ENCODE data around the gene PLSCR4.

PLSCR4 gene

DNA sequence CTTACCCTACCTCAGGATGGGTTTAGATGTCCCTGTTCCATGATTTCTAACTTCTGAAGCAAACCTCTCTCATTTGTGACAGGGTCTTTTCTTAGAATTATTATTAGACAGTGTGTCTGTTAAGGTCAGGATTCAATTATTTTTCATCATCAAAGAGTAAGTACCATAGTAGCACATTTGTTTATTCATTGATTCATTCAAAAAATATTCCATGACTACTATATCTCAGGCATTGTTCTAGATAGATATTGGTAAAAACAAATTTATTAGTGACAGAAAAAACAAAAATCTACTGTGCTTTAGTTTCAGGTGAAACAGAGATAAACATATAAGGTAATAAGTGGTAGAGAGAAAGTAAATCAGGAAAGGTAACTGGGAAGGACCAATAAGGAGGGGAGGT is 86.4 kb downstream of the PLSCR4 start (continued):
- TF ChIP-seq, protein P1, sequence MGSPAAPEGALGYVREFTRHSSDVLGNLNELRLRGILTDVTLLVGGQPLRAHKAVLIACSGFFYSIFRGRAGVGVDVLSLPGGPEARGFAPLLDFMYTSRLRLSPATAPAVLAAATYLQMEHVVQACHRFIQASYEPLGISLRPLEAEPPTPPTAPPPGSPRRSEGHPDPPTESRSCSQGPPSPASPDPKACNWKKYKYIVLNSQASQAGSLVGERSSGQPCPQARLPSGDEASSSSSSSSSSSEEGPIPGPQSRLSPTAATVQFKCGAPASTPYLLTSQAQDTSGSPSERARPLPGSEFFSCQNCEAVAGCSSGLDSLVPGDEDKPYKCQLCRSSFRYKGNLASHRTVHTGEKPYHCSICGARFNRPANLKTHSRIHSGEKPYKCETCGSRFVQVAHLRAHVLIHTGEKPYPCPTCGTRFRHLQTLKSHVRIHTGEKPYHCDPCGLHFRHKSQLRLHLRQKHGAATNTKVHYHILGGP (tag by site-specific recombination; IDR thresholded peaks at IDR 0.05) = no peak

DNA sequence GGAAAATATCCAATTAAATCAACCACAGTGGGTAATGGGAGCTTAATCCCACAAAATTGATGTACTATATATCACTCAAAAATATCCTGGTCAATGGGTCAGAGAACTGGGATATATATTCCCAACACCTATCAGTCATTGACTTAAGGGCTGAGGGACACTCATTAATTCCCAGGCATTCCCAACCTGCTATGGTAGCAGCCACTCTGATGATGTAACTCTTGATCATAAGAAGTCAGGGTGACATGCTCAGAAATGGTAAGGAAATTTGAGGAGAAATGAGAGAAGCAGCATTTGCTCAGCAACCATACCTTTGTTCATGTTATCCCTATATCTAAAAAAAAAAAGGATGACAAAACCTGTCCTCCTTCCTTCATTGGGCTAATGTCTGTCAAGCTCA is 86.8 kb downstream of the PLSCR4 start:
- peaks cover 2% of the 10 kb centered on the region; the same call in 1 of the 2 replicates for H3K4me1 ChIP-seq (ENCODE audit: control insufficient read depth, insufficient read depth, low read length)
- CTCF ChIA-PET = no interaction called here
- H3K27ac ChIP-seq (ENCODE audit: extremely low read depth, low read depth, low read length) = no peak overlapping the region
- no peak overlapping the region for H3K4me3 ChIP-seq (ENCODE audit: low read depth, low read length)
- H3K36me3 ChIP-seq (ENCODE audit: control insufficient read depth in 2 of 2, insufficient read depth in 1 of 2, low read length in 2 of 2) = no peaks in the 10 kb centered on the region
- H3K9me3 ChIP-seq (ENCODE audit: control insufficient read depth, insufficient read depth, low read depth, low read length) = no peaks in the 10 kb centered on the region
- TF ChIP-seq SP7 (tag by site-specific recombination; IDR thresholded peaks at IDR 0.05) (no peak), ZFP41 (tag by site-specific recombination; IDR thresholded peaks at IDR 0.05; ENCODE audit: borderline replicate concordance) (no peak), KLF9 (tag by site-specific recombination; IDR thresholded peaks at IDR 0.05; ENCODE audit: low read depth) (no peak), ZNF404 (tag by site-specific recombination; IDR thresholded peaks at IDR 0.05) (no peak), ZNF623 (tag by site-specific recombination; IDR thresholded peaks at IDR 0.05) (no peak), ZFP3 (tag by site-specific recombination; IDR thresholded peaks at IDR 0.05; ENCODE audit: low read depth) (no peak), HOXC10 (CRISPR knock-in tag; IDR thresholded peaks at IDR 0.05) (no peak), ZNF221 (tag by site-specific recombination; IDR thresholded peaks at IDR 0.05; ENCODE audit: borderline replicate concordance) (no peak), ZNF677 (tag by site-specific recombination; IDR thresholded peaks at IDR 0.05) (no peak), ZNF211 (tag by site-specific recombination; IDR thresholded peaks at IDR 0.05; ENCODE audit: low read depth) (no peak), ZNF585B (tag by site-specific recombination; IDR thresholded peaks at IDR 0.05) (no peak), WT1 (tag by site-specific recombination; IDR thresholded peaks at IDR 0.05) (no peak), ZBTB7A (tag by site-specific recombination; IDR thresholded peaks at IDR 0.05; ENCODE audit: low read depth) (no peak), ZNF555 (tag by site-specific recombination; conservative IDR thresholded peaks at IDR 0.05) (no peak), ZNF776 (tag by site-specific recombination; IDR thresholded peaks at IDR 0.05; ENCODE audit: borderline replicate concordance) (no peak), ZIC2 (tag by site-specific recombination; IDR thresholded peaks at IDR 0.05) (no peak), ZNF837 (tag by site-specific recombination; IDR thresholded peaks at IDR 0.05) (no peak)
- TF ChIP-seq, protein P2, sequence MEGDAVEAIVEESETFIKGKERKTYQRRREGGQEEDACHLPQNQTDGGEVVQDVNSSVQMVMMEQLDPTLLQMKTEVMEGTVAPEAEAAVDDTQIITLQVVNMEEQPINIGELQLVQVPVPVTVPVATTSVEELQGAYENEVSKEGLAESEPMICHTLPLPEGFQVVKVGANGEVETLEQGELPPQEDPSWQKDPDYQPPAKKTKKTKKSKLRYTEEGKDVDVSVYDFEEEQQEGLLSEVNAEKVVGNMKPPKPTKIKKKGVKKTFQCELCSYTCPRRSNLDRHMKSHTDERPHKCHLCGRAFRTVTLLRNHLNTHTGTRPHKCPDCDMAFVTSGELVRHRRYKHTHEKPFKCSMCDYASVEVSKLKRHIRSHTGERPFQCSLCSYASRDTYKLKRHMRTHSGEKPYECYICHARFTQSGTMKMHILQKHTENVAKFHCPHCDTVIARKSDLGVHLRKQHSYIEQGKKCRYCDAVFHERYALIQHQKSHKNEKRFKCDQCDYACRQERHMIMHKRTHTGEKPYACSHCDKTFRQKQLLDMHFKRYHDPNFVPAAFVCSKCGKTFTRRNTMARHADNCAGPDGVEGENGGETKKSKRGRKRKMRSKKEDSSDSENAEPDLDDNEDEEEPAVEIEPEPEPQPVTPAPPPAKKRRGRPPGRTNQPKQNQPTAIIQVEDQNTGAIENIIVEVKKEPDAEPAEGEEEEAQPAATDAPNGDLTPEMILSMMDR (tag by site-specific recombination; IDR thresholded peaks at IDR 0.05) = no peak
- TF ChIP-seq, protein P3, sequence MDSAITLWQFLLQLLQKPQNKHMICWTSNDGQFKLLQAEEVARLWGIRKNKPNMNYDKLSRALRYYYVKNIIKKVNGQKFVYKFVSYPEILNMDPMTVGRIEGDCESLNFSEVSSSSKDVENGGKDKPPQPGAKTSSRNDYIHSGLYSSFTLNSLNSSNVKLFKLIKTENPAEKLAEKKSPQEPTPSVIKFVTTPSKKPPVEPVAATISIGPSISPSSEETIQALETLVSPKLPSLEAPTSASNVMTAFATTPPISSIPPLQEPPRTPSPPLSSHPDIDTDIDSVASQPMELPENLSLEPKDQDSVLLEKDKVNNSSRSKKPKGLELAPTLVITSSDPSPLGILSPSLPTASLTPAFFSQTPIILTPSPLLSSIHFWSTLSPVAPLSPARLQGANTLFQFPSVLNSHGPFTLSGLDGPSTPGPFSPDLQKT (IDR thresholded peaks at IDR 0.05; ENCODE audit: borderline replicate concordance, low read depth, low read length) = no peak
- POLR2A ChIA-PET = no interaction called here

DNA sequence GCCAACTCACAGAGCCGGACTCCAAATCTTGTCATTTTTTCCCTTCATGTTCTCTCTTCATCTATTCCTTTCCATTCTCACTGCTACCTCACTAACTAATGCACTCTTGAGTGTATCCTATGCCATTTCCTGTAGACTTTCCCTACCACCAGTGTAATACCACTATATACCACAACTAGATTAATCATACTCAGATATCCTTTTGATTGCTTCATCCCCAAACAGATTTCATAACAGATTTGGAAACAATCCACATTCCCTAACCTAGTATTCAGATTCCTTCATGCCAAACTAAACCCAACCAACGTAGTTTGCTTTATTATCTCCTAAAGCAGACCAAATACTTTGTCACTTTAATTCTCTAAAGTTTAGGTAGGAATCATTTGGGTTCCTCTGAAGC is 87.3 kb downstream of the PLSCR4 start:
- Histone ChIP-seq H3K9me3 (ENCODE audit: control insufficient read depth, insufficient read depth, low read depth, low read length) (no peaks in the 10 kb centered on the region), H3K27ac (ENCODE audit: extremely low read depth, low read depth, low read length) (no peak overlapping the region), H3K36me3 (ENCODE audit: control insufficient read depth in 2 of 2, insufficient read depth in 1 of 2, low read length in 2 of 2) (no peaks in the 10 kb centered on the region), H3K4me3 (ENCODE audit: low read depth, low read length) (no peak overlapping the region), H3K4me1 (ENCODE audit: control insufficient read depth, insufficient read depth, low read length) (peaks cover 3% of the 10 kb centered on the region; the same call in 1 of the 2 replicates)
- TF ChIP-seq ZNF629 (tag by site-specific recombination; IDR thresholded peaks at IDR 0.05) (no peak), ZBTB20 (tag by site-specific recombination; IDR thresholded peaks at IDR 0.05) (peak; percentile 35; the same call in 1 of the 2 replicates)
- ChIA-PET CTCF (no interaction called here), POLR2A (no interaction called here)
